Lower leg skin (tissue), 3 donors: ENCODE results near the gene BACE2.

Experiments used
- CTCF ChIP-seq, 3 donors: fragments of 450-650 bp; IDR thresholded peaks; one replicate each; pipeline ENCODE4 v1.5.1; 2016; ENCODE audit warnings: antibody characterized with exemption in 3 of 3, mild to moderate bottlenecking in 3 of 3, moderate library complexity in 2 of 3
- POLR2A ChIP-seq, 2 donors: fragments of 450-650 bp; IDR thresholded peaks; one replicate each; pipeline ENCODE4 v1.6.1; 2016 to 2017; ENCODE audit warnings: antibody characterized with exemption in 2 of 2, mild to moderate bottlenecking in 1 of 2, moderate library complexity in 1 of 2

GRCh38 chr21:41139951-41140350 lies 28.0 kb upstream of the BACE2 start:
- TF ChIP-seq CTCF (IDR thresholded peaks at IDR 0.05): no peak
- no peak for TF ChIP-seq POLR2A (IDR thresholded peaks at IDR 0.05)
